Measurements from ENCODE around the gene TYROBP.
A peak's percentile ranks its signal among the peaks of the same experiment; 100 is the strongest.

TYROBP gene

DNA sequence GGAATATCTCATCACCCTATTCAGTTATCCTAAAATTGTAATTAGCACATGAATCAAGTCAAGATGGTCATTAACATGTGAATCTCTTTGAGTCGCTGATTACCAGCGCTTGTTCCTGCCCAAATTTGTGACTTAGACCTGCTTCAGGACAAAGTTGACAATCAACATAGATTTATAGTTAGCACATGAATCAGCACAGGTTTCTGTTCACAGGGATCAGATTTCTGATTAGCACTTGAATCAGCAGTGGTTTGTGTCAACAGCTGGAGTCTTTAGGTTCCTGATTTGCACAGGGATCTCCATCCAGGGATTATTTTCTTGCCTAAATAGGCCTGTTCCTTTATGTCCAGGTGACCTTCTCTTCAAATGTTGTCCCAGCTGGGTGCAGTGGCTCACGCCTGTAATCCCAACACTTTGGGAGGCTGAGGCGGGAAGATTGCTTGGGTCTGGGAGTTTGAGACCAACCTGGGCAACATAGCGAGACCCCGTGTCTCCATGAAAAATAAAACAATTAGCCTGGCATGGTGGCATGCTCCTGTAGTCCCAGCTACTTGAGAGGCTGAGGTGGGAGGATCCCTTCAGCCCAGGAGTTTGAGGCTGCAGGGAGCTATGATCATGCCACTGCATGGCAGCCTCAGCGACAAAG is 24.3 kb upstream of the TYROBP start:
- H2AFZ ChIP-seq (ENCODE audit: low read length), result peak overlapping the region; percentile 69
- H3K9me2 ChIP-seq (replicated peaks; ENCODE audit: insufficient read depth, low read length), result no peaks in the 10 kb centered on the region
- H3K4me2 ChIP-seq (ENCODE audit: low read depth, low read length), result peak overlapping the region; percentile 57; the same call in 1 of the 2 replicates
- no peak overlapping the region for H3K9ac ChIP-seq (ENCODE audit: low read length)
- peaks cover 16% of the 10 kb centered on the region; the same call in 1 of the 2 replicates for H3K4me1 ChIP-seq (ENCODE audit: low read length)
- TF ChIP-seq EZH2phosphoT487 (IDR thresholded peaks at IDR 0.05; ENCODE audit: low read length), result no peak
- TF ChIP-seq, protein P1, sequence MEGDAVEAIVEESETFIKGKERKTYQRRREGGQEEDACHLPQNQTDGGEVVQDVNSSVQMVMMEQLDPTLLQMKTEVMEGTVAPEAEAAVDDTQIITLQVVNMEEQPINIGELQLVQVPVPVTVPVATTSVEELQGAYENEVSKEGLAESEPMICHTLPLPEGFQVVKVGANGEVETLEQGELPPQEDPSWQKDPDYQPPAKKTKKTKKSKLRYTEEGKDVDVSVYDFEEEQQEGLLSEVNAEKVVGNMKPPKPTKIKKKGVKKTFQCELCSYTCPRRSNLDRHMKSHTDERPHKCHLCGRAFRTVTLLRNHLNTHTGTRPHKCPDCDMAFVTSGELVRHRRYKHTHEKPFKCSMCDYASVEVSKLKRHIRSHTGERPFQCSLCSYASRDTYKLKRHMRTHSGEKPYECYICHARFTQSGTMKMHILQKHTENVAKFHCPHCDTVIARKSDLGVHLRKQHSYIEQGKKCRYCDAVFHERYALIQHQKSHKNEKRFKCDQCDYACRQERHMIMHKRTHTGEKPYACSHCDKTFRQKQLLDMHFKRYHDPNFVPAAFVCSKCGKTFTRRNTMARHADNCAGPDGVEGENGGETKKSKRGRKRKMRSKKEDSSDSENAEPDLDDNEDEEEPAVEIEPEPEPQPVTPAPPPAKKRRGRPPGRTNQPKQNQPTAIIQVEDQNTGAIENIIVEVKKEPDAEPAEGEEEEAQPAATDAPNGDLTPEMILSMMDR (IDR thresholded peaks at IDR 0.05; ENCODE audit: low read length), result no peak
- no peak for TF ChIP-seq EZH2 (optimal IDR thresholded peaks at IDR 0.05; ENCODE audit: low read depth, low read length)
- no peak overlapping the region for H3K27ac ChIP-seq (ENCODE audit: low read length)
- no peak for DNase-seq
- no peak overlapping the region for H3K4me3 ChIP-seq (ENCODE audit: low read length)
- peaks cover 3% of the 10 kb centered on the region; the same call in 1 of the 2 replicates for H3F3A ChIP-seq (ENCODE audit: insufficient read depth, low read length)
- peaks cover 11% of the 10 kb centered on the region; the same call in 1 of the 2 replicates for H3K27me3 ChIP-seq (replicated peaks; ENCODE audit: insufficient read depth, low read length)
- no peaks in the 10 kb centered on the region for H3K36me3 ChIP-seq (replicated peaks; ENCODE audit: insufficient read depth, low read length)
- no peaks in the 10 kb centered on the region for H4K20me1 ChIP-seq (ENCODE audit: insufficient read depth, low read length)
- no peaks in the 10 kb centered on the region for H3K9me3 ChIP-seq (replicated peaks; ENCODE audit: insufficient read depth, low read length)
- no peaks in the 10 kb centered on the region for H3K79me2 ChIP-seq (ENCODE audit: low read length)

DNA sequence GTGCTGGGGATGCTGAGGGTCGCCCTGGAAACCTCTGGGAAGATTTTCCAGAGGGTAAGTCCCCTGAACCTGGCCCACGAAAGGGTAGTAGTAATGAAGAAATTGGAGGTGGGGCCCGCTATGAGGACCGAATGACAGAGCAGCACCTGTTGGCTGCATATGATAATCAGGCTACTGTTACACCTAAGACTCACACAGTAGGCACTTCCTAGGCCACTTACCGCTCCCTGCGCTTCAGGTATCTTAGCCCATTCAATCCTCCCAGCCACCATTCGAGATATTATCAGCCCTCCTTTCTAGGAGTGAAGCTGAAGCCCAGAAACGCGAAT is 23.7 kb upstream of the TYROBP start:
- Histone ChIP-seq H3K4me3 (ENCODE audit: low read length) (peak overlapping the region; percentile 35), H3K4me2 (ENCODE audit: low read depth, low read length) (peak overlapping the region; percentile 57), H3F3A (ENCODE audit: insufficient read depth, low read length) (peaks cover 3% of the 10 kb centered on the region; the same call in 1 of the 2 replicates), H3K9me3 (replicated peaks; ENCODE audit: insufficient read depth, low read length) (no peaks in the 10 kb centered on the region), H3K4me1 (ENCODE audit: low read length) (peaks cover 16% of the 10 kb centered on the region; the same call in 1 of the 2 replicates), H3K36me3 (replicated peaks; ENCODE audit: insufficient read depth, low read length) (no peaks in the 10 kb centered on the region), H3K27ac (ENCODE audit: low read length) (no peak overlapping the region), H3K9ac (ENCODE audit: low read length) (no peak overlapping the region), H2AFZ (ENCODE audit: low read length) (peak overlapping the region; percentile 69), H3K9me2 (replicated peaks; ENCODE audit: insufficient read depth, low read length) (no peaks in the 10 kb centered on the region), H3K27me3 (replicated peaks; ENCODE audit: insufficient read depth, low read length) (peaks cover 16% of the 10 kb centered on the region), H3K79me2 (ENCODE audit: low read length) (no peaks in the 10 kb centered on the region), H4K20me1 (ENCODE audit: insufficient read depth, low read length) (no peaks in the 10 kb centered on the region)
- DNase-seq, result no peak
- TF ChIP-seq EZH2phosphoT487 (IDR thresholded peaks at IDR 0.05; ENCODE audit: low read length) (no peak), EZH2 (optimal IDR thresholded peaks at IDR 0.05; ENCODE audit: low read depth, low read length) (no peak)
- TF ChIP-seq, protein P1 (IDR thresholded peaks at IDR 0.05; ENCODE audit: low read length), result no peak

DNA sequence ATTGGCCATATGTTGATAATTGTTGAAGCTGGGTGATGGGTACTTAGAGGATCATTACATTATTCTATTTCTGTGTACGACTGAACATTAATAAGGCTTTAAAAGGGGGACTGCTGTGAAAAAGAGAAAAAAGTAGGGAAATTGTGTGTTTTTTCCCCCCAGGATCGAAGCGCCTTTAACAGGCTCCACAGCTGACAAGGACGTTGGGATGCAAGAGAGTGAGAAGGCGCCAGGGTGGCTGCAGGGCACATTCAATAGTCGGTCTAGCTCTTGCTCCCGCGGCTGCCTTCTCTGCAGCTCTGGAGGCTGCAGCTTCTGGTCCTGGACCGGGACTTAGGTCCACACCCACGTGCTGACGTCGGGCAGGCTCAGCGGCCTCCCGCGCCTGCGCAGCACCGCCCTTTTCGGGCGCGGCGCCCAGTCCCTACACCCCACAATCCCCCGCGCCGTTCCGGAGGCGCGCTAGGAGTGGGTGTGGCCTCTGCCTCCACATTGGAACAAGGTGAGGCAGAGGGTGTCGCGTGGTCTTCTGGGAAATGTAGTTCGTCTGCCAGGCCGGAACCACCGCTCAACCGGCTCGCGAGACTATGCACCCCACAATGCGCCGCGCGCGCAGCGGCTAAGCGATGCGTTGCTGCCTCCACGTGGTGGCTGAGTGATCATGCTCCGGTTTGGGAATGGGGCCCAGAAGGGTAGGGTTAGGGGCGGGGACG is 23.2 kb upstream of the TYROBP start:
- peaks cover 16% of the 10 kb centered on the region; the same call in 1 of the 2 replicates for H3K4me1 ChIP-seq (ENCODE audit: low read length)
- no peaks in the 10 kb centered on the region for H3K9me3 ChIP-seq (replicated peaks; ENCODE audit: insufficient read depth, low read length)
- peak overlapping the region; percentile 71 for H3K4me2 ChIP-seq (ENCODE audit: low read depth, low read length)
- H3K27me3 ChIP-seq (replicated peaks; ENCODE audit: insufficient read depth, low read length), result peaks cover 21% of the 10 kb centered on the region
- H3K36me3 ChIP-seq (replicated peaks; ENCODE audit: insufficient read depth, low read length), result no peaks in the 10 kb centered on the region
- H3K9me2 ChIP-seq (replicated peaks; ENCODE audit: insufficient read depth, low read length), result no peaks in the 10 kb centered on the region
- peak overlapping the region; percentile 39 for H3K4me3 ChIP-seq (ENCODE audit: low read length)
- peak; percentile 100 for DNase-seq
- H3K79me2 ChIP-seq (ENCODE audit: low read length), result no peaks in the 10 kb centered on the region
- H3K27ac ChIP-seq (ENCODE audit: low read length), result no peak overlapping the region
- H4K20me1 ChIP-seq (ENCODE audit: insufficient read depth, low read length), result no peaks in the 10 kb centered on the region
- no peak for TF ChIP-seq EZH2 (optimal IDR thresholded peaks at IDR 0.05; ENCODE audit: low read depth, low read length)
- TF ChIP-seq, protein P1 (IDR thresholded peaks at IDR 0.05; ENCODE audit: low read length), result peak; percentile 96
- H2AFZ ChIP-seq (ENCODE audit: low read length), result peak overlapping the region; percentile 78
- H3K9ac ChIP-seq (ENCODE audit: low read length), result peak overlapping the region; percentile 11; the same call in 1 of the 2 replicates
- H3F3A ChIP-seq (ENCODE audit: insufficient read depth, low read length), result peaks cover 3% of the 10 kb centered on the region; the same call in 1 of the 2 replicates

All from MM.1S (cell line).